Neural cell (in vitro differentiated cells): ENCODE data around the gene MYPOP.

Experiments
- EZH2 ChIP-seq: fragments of 200-600, 300-800 bp; shearing (Covaris generic), sonication (generic); IDR thresholded peaks from 2 replicates; pipeline ENCODE4 v1.6.1; 2014; ENCODE audit warnings: antibody characterized with exemption, low read length, borderline replicate concordance, mild to moderate bottlenecking; ENCODE audit not compliant: insufficient read depth, poor library complexity, severe bottlenecking
- POLR2AphosphoS5 ChIP-seq: IDR thresholded peaks from 2 replicates; pipeline ENCODE4 v1.6.1; 2012
- RAD21 ChIP-seq: fragments of 450-650 bp; conservative IDR thresholded peaks from 2 replicates; pipeline ENCODE4 v1.6.1; 2014; ENCODE audit warnings: antibody characterized with exemption, mild to moderate bottlenecking, moderate library complexity
- TF ChIP-seq, protein P1 (sequence below): fragments of 450-650 bp; IDR thresholded peaks from 2 replicates; pipeline ENCODE4 v1.5.1; 2014; ENCODE audit warnings: antibody characterized with exemption, mild to moderate bottlenecking, moderate library complexity; ENCODE audit not compliant: poor library complexity, severe bottlenecking
- TF ChIP-seq, protein P2 (sequence below): IDR thresholded peaks from 2 replicates; pipeline ENCODE4 v1.6.1; 2012; ENCODE audit warnings: borderline replicate concordance

DNA sequence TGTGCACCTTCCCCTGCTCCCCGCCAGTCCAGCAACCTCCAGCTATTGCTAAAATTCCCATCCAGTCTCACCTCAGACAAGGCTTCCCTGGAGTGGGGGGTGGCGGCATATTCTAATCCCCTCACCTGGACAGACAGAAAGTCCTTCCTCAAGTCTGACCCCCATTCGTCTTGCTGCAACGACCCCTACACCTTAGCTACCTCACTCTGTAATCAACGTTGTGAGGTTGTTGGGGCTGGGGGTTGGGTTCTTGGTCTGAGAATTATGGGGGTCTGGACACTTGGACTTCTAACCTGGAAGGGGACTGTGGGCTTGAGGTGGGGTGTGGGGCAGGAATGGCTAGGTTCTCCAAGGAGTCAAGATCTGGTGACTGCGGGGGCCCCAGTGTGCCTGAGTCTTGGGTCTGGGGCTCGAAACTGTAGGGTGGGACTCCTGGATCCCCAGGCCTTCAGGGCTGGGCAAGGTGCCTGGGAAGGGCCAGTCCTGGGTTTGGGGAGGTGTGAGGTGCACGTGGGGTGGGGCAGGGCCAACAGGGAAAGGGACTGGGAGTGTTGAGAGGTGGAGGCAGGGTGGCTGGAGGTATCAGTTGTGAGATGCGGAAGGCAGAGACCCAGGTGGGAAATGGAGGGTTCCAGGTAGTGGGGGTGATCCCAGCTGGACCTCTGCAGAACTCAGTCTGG lies 37.0 kb downstream of the MYPOP start:
- TF ChIP-seq, protein P1, sequence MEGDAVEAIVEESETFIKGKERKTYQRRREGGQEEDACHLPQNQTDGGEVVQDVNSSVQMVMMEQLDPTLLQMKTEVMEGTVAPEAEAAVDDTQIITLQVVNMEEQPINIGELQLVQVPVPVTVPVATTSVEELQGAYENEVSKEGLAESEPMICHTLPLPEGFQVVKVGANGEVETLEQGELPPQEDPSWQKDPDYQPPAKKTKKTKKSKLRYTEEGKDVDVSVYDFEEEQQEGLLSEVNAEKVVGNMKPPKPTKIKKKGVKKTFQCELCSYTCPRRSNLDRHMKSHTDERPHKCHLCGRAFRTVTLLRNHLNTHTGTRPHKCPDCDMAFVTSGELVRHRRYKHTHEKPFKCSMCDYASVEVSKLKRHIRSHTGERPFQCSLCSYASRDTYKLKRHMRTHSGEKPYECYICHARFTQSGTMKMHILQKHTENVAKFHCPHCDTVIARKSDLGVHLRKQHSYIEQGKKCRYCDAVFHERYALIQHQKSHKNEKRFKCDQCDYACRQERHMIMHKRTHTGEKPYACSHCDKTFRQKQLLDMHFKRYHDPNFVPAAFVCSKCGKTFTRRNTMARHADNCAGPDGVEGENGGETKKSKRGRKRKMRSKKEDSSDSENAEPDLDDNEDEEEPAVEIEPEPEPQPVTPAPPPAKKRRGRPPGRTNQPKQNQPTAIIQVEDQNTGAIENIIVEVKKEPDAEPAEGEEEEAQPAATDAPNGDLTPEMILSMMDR, result no peak
- TF ChIP-seq RAD21 (no peak), POLR2AphosphoS5 (no peak), EZH2 (no peak)
- TF ChIP-seq, protein P2, sequence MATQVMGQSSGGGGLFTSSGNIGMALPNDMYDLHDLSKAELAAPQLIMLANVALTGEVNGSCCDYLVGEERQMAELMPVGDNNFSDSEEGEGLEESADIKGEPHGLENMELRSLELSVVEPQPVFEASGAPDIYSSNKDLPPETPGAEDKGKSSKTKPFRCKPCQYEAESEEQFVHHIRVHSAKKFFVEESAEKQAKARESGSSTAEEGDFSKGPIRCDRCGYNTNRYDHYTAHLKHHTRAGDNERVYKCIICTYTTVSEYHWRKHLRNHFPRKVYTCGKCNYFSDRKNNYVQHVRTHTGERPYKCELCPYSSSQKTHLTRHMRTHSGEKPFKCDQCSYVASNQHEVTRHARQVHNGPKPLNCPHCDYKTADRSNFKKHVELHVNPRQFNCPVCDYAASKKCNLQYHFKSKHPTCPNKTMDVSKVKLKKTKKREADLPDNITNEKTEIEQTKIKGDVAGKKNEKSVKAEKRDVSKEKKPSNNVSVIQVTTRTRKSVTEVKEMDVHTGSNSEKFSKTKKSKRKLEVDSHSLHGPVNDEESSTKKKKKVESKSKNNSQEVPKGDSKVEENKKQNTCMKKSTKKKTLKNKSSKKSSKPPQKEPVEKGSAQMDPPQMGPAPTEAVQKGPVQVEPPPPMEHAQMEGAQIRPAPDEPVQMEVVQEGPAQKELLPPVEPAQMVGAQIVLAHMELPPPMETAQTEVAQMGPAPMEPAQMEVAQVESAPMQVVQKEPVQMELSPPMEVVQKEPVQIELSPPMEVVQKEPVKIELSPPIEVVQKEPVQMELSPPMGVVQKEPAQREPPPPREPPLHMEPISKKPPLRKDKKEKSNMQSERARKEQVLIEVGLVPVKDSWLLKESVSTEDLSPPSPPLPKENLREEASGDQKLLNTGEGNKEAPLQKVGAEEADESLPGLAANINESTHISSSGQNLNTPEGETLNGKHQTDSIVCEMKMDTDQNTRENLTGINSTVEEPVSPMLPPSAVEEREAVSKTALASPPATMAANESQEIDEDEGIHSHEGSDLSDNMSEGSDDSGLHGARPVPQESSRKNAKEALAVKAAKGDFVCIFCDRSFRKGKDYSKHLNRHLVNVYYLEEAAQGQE, result no peak
